ENCODE measurements around the gene FAM83D. TPM values are rescaled to one million over a fixed set of nuclear protein-coding genes. Genes with fewer than 3 reads are reported as not detected.

The FAM83D gene
- total and polyA plus RNA-seq, 5 experiments from 2014 or later, result 0.46 to 1.1 (median 0.56) TPM

Other genes starting within 250 kb of the FAM83D start
- gene SLC32A1, start 201.9 kb upstream of the FAM83D start, total RNA-seq, result not detected
- gene SLC32A1, start 201.9 kb upstream of the FAM83D start, polyA plus RNA-seq, result not detected
- 10 to 100 TPM; 20.7 to 21.8 TPM for gene ACTR5, start 178.0 kb upstream of the FAM83D start, total RNA-seq
- gene ACTR5, start 178.0 kb upstream of the FAM83D start, polyA plus RNA-seq, result 10 to 100 TPM in 2 of 3 donors, 1 to 10 TPM in 1; 8.8 to 10.3 (median 10.2) TPM
- 10 to 100 TPM; 31.4 to 33.6 TPM for gene PPP1R16B, start 120.7 kb upstream of the FAM83D start, total RNA-seq
- gene PPP1R16B, start 120.7 kb upstream of the FAM83D start, polyA plus RNA-seq, result 10 to 100 TPM in 2 of 3 donors, 1 to 10 TPM in 1; 9.7 to 15.6 (median 13.4) TPM
- gene DHX35, start 35.9 kb downstream of the FAM83D start, total RNA-seq, result 10 to 100 TPM; 12.1 to 12.5 TPM
- 1 to 10 TPM; 5.4 to 7.5 (median 5.6) TPM for gene DHX35, start 35.9 kb downstream of the FAM83D start, polyA plus RNA-seq

Data from naive thymus-derived CD8-positive, alpha-beta T cell (primary cell).